GM18526 (cell line): Measurements from ENCODE around the gene PLXND1.

ENCODE experiments used
- POLR2A ChIP-seq: IDR thresholded peaks from 3 replicates; pipeline ENCODE4 v1.6.1; 2011; ENCODE audit not compliant: insufficient read length; ENCODE audit errors: extremely low read depth

Gene PLXND1

GRCh38 chr3:129549006-129549800, 57.3 kb downstream of the PLXND1 start:
- TF ChIP-seq POLR2A, result no peak

DNA sequence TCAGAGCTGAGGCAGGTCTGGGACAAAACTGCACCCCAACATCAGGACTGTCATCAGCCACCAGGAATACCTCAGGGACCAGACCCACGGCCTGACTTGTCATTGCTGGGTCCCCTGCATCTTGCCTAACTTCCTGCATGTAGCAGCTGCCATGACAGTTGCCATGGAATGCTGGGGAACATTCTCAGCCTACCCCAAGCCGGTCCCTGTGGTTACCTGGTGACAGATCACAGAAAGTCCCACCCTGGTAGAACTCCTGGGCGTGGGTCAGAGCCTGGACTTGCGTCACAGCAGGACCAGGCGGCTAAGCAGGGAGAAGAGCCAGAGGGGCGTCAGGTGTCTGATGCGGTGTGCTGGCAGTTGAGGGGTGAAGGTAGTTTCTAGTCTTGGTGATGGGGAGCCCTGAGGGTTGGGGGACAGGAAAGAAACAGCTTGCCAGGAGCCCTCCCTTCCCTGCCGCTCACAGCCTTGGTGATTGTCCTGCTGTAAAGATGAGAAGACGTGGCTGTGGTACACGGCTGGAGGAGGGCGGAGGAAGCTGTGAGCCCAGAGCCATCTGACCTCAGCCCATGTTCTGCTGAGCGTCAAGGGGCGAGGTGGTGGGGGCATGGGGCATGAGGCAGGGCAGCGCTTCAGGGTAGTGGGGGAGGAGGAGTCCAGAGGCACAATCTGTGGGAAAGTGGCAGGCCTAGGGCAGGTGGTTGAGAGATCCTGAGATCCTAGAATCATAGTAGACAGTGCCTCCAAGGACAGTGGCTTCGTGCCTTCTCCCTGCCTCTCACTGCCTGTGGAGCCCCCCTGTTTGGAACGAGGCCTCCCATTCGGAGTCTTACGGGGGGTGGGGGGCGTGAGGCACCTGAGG, 58.1 kb downstream of the PLXND1 start:
- no peak for TF ChIP-seq POLR2A

- TF ChIP-seq POLR2A, result no peak
Measured at GRCh38 chr3:129547241-129547640, 59.2 kb downstream of the PLXND1 start.

- TF ChIP-seq POLR2A, result no peak
Measured at GRCh38 chr3:129543999-129544398, 62.5 kb downstream of the PLXND1 start.

DNA sequence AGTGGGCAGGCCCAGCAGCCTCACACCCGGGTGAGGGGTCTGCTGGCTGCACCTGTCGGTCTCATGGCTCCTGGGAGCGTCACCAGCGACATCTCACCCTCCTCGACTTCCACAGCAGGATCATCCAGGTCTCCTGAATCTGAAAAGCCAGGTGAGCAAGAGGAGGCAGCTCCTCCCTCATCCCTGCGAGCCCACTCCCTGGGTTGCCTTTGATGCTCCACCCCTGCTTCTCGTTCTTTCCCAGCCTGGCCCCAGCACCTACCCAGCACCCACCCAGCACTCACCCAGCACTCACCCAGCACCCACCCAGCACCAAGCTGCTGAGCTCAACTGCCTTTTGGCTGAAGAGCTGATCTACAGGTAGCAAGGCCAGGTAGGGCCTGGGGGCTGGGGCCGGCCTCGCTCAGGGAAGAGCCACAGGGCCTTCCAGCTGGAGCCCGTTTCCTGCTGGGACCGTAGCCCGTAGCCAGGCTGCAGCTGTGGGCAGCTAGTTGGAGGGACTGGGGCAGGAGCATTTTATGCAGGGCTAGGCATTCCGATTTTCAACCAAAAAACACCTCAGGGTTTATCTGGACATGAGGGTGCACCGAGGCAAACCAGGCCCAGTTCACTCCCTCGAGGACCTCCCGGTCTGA, 63.2 kb downstream of the PLXND1 start, which contains the start of gene H1-8:
TSS of gene H1-8 (plus strand) at position 20 of the 635 bp plus-strand sequence. CDS start at position 64, 44 bp downstream.
- no peak for TF ChIP-seq POLR2A

DNA sequence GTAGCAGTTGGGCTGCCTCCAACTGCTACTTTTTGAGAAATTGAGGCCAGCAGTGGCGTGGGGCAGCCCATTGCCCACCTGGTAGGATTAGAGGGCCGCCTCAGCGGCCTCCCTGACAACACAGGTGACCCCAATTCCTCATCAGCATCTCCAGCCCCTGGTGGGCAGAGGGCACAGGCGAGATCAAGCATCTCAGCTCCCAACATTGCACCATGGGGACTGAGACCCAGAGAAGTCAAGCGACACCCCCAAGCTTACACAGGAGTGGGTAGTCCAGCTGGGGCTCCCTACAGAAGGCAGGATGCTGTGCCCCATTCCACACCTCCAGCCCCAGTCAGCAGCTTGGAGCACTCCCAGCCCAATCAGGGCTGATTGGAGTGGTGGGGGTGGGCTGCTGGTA, 63.7 kb downstream of the PLXND1 start:
- no peak for TF ChIP-seq POLR2A

GRCh38 chr3:129540776-129541516, 65.5 kb downstream of the PLXND1 start:
- no peak for TF ChIP-seq POLR2A

GRCh38 chr3:129539206-129539605, 67.3 kb downstream of the PLXND1 start:
- TF ChIP-seq POLR2A, result no peak

GRCh38 chr3:129536804-129537203, 69.7 kb downstream of the PLXND1 start:
- TF ChIP-seq POLR2A, result no peak

DNA sequence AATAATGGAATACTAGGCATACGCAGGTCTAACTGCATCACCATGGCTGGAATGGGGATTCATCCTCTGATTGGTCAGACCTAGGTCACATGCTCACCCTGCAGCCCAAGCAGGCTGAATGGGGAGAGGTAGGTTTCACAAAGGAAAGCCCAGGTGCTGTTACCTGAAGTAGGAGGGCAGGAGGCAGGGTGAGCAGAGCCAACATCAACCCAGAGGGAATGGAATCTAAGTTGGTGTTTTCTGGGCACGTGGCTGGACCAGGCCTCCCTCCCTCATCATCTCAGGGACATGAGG, 70.2 kb downstream of the PLXND1 start:
- no peak for TF ChIP-seq POLR2A

DNA sequence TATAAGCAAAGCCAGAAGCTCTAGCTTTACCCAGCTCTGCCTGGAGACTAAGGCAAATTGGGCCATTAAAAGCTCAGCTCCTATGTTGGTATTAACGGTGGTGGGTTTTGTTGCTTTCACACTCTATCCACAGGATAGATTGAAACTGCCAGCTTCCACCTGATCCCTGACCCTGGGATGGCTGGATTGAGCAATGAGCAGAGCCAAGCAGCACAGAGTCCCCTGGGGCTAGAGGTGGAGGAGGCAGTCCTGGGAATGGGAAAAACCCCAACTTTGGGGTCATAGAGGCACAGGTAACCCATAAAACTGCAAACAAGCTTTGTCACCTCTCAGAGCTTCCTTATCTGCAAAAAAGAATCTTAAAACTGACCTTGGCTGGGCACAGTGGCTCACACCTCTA, 71.4 kb downstream of the PLXND1 start:
- TF ChIP-seq POLR2A, result no peak

- no peak for TF ChIP-seq POLR2A
Measured at GRCh38 chr3:129534428-129535027, 71.9 kb downstream of the PLXND1 start.

- no peak for TF ChIP-seq POLR2A
Measured at GRCh38 chr3:129533406-129533805, 73.1 kb downstream of the PLXND1 start.

GRCh38 chr3:129532261-129532660, 74.2 kb downstream of the PLXND1 start:
- no peak for TF ChIP-seq POLR2A

DNA sequence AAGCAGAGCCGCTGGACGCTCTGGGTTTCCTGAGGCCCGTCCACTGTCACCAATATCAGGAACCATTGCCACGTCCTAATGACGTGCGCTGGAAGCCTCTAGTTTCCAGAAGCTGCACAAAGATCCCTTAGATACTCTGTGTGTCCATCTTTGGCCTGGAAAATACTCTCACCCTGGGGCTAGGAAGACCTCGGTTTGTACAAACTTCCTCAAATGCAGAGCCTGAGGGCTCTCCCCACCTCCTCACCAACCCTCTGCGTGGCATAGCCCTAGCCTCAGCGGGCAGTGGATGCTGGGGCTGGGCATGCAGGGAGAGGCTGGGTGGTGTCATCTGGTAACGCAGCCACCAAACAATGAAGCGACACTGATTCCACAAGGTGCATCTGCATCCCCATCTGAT, 74.8 kb downstream of the PLXND1 start:
- no peak for TF ChIP-seq POLR2A

DNA sequence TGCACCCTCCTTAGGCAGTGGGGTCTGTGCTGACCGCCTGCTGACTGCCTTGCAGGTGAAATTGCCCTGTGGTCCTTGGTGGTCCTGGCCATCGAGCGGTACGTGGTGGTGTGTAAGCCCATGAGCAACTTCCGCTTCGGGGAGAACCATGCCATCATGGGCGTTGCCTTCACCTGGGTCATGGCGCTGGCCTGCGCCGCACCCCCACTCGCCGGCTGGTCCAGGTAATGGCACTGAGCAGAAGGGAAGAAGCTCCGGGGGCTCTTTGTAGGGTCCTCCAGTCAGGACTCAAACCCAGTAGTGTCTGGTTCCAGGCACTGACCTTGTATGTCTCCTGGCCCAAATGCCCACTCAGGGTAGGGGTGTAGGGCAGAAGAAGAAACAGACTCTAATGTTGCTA, 75.7 kb downstream of the PLXND1 start:
- TF ChIP-seq POLR2A, result no peak
